ENCODE data around the gene JMJD1C.

JMJD1C gene

DNA sequence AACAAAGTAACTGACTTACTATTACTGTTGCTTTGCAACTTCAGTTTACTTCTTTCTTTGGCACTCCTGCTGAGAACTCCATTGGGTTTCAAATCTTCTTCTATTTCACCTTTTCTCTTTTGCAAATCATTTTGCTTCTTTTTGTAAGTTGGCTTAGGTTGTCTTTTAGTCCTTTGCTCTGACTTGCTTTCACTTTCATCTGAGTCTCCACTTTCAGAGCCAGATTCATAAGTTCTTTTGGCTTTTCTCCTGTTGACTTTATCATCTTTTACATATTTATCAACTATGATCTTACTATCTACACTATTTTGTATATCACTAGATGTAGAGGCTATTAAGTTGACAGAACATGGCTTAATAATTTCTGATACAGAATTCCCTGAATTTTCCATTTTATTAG, 259.2 kb downstream of the JMJD1C start:
- H3K4me3 ChIP-seq (ENCODE audit: low read length), result no peak overlapping the region
- TF ChIP-seq, protein P1, sequence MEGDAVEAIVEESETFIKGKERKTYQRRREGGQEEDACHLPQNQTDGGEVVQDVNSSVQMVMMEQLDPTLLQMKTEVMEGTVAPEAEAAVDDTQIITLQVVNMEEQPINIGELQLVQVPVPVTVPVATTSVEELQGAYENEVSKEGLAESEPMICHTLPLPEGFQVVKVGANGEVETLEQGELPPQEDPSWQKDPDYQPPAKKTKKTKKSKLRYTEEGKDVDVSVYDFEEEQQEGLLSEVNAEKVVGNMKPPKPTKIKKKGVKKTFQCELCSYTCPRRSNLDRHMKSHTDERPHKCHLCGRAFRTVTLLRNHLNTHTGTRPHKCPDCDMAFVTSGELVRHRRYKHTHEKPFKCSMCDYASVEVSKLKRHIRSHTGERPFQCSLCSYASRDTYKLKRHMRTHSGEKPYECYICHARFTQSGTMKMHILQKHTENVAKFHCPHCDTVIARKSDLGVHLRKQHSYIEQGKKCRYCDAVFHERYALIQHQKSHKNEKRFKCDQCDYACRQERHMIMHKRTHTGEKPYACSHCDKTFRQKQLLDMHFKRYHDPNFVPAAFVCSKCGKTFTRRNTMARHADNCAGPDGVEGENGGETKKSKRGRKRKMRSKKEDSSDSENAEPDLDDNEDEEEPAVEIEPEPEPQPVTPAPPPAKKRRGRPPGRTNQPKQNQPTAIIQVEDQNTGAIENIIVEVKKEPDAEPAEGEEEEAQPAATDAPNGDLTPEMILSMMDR (IDR thresholded peaks at IDR 0.05; ENCODE audit: low read depth, low read length, poor library complexity, severe bottlenecking), result no peak
- no peak for TF ChIP-seq EZH2phosphoT487 (IDR thresholded peaks at IDR 0.05; ENCODE audit: borderline replicate concordance, low read length)
- no peaks in the 10 kb centered on the region; the same call in 1 of the 2 replicates for H3F3A ChIP-seq (ENCODE audit: control insufficient read depth, insufficient read depth)
- no peaks in the 10 kb centered on the region for H3K9me2 ChIP-seq (replicated peaks; ENCODE audit: control insufficient read depth, low read length)
- no peaks in the 10 kb centered on the region for H3K9me3 ChIP-seq (ENCODE audit: control insufficient read depth, insufficient read depth, low read length)
- H3K36me3 ChIP-seq (ENCODE audit: control insufficient read depth, low read length), result peaks cover 82% of the 10 kb centered on the region
- peaks cover 29% of the 10 kb centered on the region for H3K4me1 ChIP-seq (ENCODE audit: control insufficient read depth, low read length)
- H3K27me3 ChIP-seq (ENCODE audit: control insufficient read depth, low read length), result no peaks in the 10 kb centered on the region
- H3K27ac ChIP-seq (ENCODE audit: low read depth, low read length), result no peak overlapping the region
- peaks cover 43% of the 10 kb centered on the region for H3K79me2 ChIP-seq (ENCODE audit: control insufficient read depth, low read length)
- no peak overlapping the region for H3K4me2 ChIP-seq (ENCODE audit: low read length)
- no peaks in the 10 kb centered on the region; the same call in 1 of the 2 replicates for H4K20me1 ChIP-seq (ENCODE audit: control insufficient read depth, insufficient read depth, low read depth, low read length)

DNA sequence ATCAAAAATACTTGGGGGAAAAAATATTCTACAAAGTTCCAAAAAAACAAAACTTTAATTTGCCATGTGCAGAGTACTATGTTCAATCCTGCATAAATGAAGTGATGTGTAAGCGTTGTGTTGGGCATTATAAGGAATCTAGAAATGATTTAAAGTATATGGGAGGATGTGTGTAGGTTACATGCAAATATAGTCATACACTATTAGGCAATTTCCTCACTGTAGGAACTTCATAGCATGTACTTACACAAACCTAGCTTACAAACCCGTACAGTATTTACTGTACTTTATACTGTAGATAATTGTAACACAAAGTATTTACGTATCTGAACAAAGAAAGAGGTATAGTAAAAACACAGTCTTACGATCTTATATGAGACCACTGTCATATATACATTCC, 260.4 kb downstream of the JMJD1C start:
- Histone ChIP-seq H4K20me1 (ENCODE audit: control insufficient read depth, insufficient read depth, low read depth, low read length) (peaks cover 2% of the 10 kb centered on the region; the same call in 1 of the 2 replicates), H3K27ac (ENCODE audit: low read depth, low read length) (no peak overlapping the region), H3K27me3 (ENCODE audit: control insufficient read depth, low read length) (no peaks in the 10 kb centered on the region), H3F3A (ENCODE audit: control insufficient read depth, insufficient read depth) (peaks cover 2% of the 10 kb centered on the region; the same call in 1 of the 2 replicates), H3K9me3 (ENCODE audit: control insufficient read depth, insufficient read depth, low read length) (no peaks in the 10 kb centered on the region), H3K4me2 (ENCODE audit: low read length) (no peak overlapping the region), H3K4me3 (ENCODE audit: low read length) (no peak overlapping the region), H3K36me3 (ENCODE audit: control insufficient read depth, low read length) (peaks cover 78% of the 10 kb centered on the region), H3K9me2 (replicated peaks; ENCODE audit: control insufficient read depth, low read length) (no peaks in the 10 kb centered on the region), H3K4me1 (ENCODE audit: control insufficient read depth, low read length) (peaks cover 29% of the 10 kb centered on the region), H3K79me2 (ENCODE audit: control insufficient read depth, low read length) (peaks cover 31% of the 10 kb centered on the region)
- TF ChIP-seq EZH2phosphoT487 (IDR thresholded peaks at IDR 0.05; ENCODE audit: borderline replicate concordance, low read length), result no peak
- TF ChIP-seq, protein P1 (IDR thresholded peaks at IDR 0.05; ENCODE audit: low read depth, low read length, poor library complexity, severe bottlenecking), result no peak

DNA sequence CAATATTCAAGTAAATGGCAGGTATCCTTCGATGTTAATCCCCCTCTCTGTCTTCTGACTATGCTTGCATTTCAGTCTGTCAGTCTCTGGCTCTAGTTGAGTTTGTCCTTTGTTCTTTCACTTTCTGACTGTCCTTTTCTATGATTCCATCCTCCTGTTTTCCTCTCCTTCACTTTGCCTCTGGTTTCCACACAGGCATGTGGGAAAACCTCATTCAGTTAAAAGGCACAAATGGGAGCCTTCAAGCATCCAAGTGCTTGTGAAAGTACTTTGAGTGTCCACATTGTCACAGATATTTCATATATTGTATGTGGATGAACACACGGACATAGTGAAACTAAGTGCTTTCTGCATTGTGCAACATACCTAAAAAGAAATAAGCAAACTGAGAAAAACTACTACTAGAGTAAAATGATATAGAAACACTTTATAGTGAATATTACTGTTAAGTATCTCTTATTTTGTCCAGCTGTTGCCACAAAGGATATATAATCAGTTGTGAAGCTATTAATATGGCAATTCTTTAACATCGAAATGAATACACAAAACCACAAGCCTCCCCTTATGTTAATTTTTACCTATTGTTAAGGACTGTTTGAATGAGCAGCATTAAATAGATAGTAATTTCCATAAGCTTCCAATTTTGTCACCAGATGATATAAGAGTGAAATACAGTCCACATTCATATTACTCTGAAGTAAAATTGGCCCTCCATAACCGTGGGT, 260.9 kb downstream of the JMJD1C start:
- no peaks in the 10 kb centered on the region for H3K27me3 ChIP-seq (ENCODE audit: control insufficient read depth, low read length)
- TF ChIP-seq, protein P1 (IDR thresholded peaks at IDR 0.05; ENCODE audit: low read depth, low read length, poor library complexity, severe bottlenecking), result no peak
- TF ChIP-seq EZH2phosphoT487 (IDR thresholded peaks at IDR 0.05; ENCODE audit: borderline replicate concordance, low read length), result no peak
- H4K20me1 ChIP-seq (ENCODE audit: control insufficient read depth, insufficient read depth, low read depth, low read length), result peaks cover 3% of the 10 kb centered on the region; the same call in 1 of the 2 replicates
- H3K4me3 ChIP-seq (ENCODE audit: low read length), result no peak overlapping the region
- no peak overlapping the region for H3K27ac ChIP-seq (ENCODE audit: low read depth, low read length)
- H3K4me1 ChIP-seq (ENCODE audit: control insufficient read depth, low read length), result peaks cover 29% of the 10 kb centered on the region
- peaks cover 77% of the 10 kb centered on the region for H3K36me3 ChIP-seq (ENCODE audit: control insufficient read depth, low read length)
- H3K9me2 ChIP-seq (replicated peaks; ENCODE audit: control insufficient read depth, low read length), result no peaks in the 10 kb centered on the region
- H3K79me2 ChIP-seq (ENCODE audit: control insufficient read depth, low read length), result peaks cover 28% of the 10 kb centered on the region
- no peaks in the 10 kb centered on the region for H3K9me3 ChIP-seq (ENCODE audit: control insufficient read depth, insufficient read depth, low read length)
- H3F3A ChIP-seq (ENCODE audit: control insufficient read depth, insufficient read depth), result peaks cover 4% of the 10 kb centered on the region; the same call in 1 of the 2 replicates
- H3K4me2 ChIP-seq (ENCODE audit: low read length), result no peak overlapping the region
